IPS-18c (cell line): ENCODE measurements around the gene MALRD1.

Experiments
- H3K4me3 ChIP-seq: 2 replicates; pipeline ENCODE4 v1.7.0; 2013; ENCODE audit warnings: low read depth, mild to moderate bottlenecking, low read length, moderate library complexity; ENCODE audit not compliant: insufficient read depth
- H3K9me3 ChIP-seq: one replicate; pipeline ENCODE4 v1.6.1; 2013; ENCODE audit warnings: mild to moderate bottlenecking, low read length, moderate library complexity; ENCODE audit not compliant: control insufficient read depth, insufficient read depth

The MALRD1 gene

GRCh38 chr10:19777806-19778205 is 729.2 kb downstream of the MALRD1 start:
- H3K4me3 ChIP-seq: no peak overlapping the region

GRCh38 chr10:19778996-19779395 is 730.4 kb downstream of the MALRD1 start:
- Histone ChIP-seq H3K4me3 (no peak overlapping the region), H3K9me3 (no peaks in the 10 kb centered on the region)

More at GRCh38 chr10:19777806-19778205, 729.2 kb downstream of the MALRD1 start:
- H3K9me3 ChIP-seq: no peaks in the 10 kb centered on the region

- H3K9me3 ChIP-seq: no peaks in the 10 kb centered on the region
- H3K4me3 ChIP-seq: no peak overlapping the region
These were observed 734.0 kb downstream of the MALRD1 start for GRCh38 chr10:19782430-19783089.

- no peaks in the 10 kb centered on the region for H3K9me3 ChIP-seq
These were observed 735.1 kb downstream of the MALRD1 start for GRCh38 chr10:19783721-19784120.

More at GRCh38 chr10:19783721-19784120, 735.1 kb downstream of the MALRD1 start:
- no peak overlapping the region for H3K4me3 ChIP-seq
